Natural killer cell (primary cell): ENCODE data around the gene MGLL. TPM values are rescaled to one million over a fixed set of nuclear protein-coding genes. Genes with fewer than 3 reads are reported as not detected.

Experiments used
- ATAC-seq, 3 donors: fragments of 150-1000 bp in 2 of 3; fragments of 200-7000 bp in 1 of 3; cut with Tn5 transposase; 1 replicate in 1 of 3; 2 replicates in 2 of 3; pipeline ENCODE4 v1.10.0; 2021; ENCODE audit warnings: mild to moderate bottlenecking in 2 of 3, moderate library complexity in 2 of 3
- DNase-seq, 2 donors: peaks; one replicate each; pipeline versions ENCODE4 v3.0.0 to v3.0.0-alpha.2; 2013 to 2021; ENCODE audit warnings: mixed read lengths in 1 of 2
- H3K27ac ChIP-seq: one replicate; pipeline ENCODE4 v1.5.1; 2013; ENCODE audit warnings: mild to moderate bottlenecking, low read length
- H3K27me3 ChIP-seq: one replicate; pipeline ENCODE4 v1.6.1; 2013; ENCODE audit warnings: low read length; ENCODE audit not compliant: control insufficient read depth, insufficient read depth
- H3K36me3 ChIP-seq: one replicate; pipeline ENCODE4 v1.6.1; 2013; ENCODE audit warnings: low read length; ENCODE audit not compliant: control insufficient read depth, insufficient read depth
- H3K4me1 ChIP-seq: one replicate; pipeline ENCODE4 v1.6.1; 2013; ENCODE audit warnings: low read length; ENCODE audit not compliant: control insufficient read depth, insufficient read depth
- H3K4me3 ChIP-seq: one replicate; pipeline ENCODE4 v1.5.1; 2013; ENCODE audit warnings: low read length
- H3K9me3 ChIP-seq: one replicate; pipeline ENCODE4 v1.6.1; 2013; ENCODE audit warnings: low read length; ENCODE audit not compliant: control insufficient read depth, insufficient read depth
- H3K27ac Mint-ChIP-seq, 2 donors: one replicate each; pipeline ENCODE4 v1.8.0; 2022; ENCODE audit warnings: mild to moderate bottlenecking in 2 of 2, mixed read lengths in 2 of 2, moderate library complexity in 1 of 2
- H3K27me3 Mint-ChIP-seq, 2 donors: one replicate each; pipeline ENCODE4 v1.8.0; 2022; ENCODE audit warnings: low read depth in 2 of 2, mixed read lengths in 2 of 2
- H3K36me3 Mint-ChIP-seq: one replicate; pipeline ENCODE4 v1.8.0; 2022; ENCODE audit warnings: mixed read lengths
- H3K4me1 Mint-ChIP-seq, 2 donors: one replicate each; pipeline ENCODE4 v1.8.0; 2022; ENCODE audit warnings: mixed read lengths in 2 of 2
- H3K4me3 Mint-ChIP-seq: one replicate; pipeline ENCODE4 v1.8.0; 2022; ENCODE audit warnings: mild to moderate bottlenecking, moderate library complexity, mixed read lengths
- H3K9me3 Mint-ChIP-seq, 2 donors: one replicate each; pipeline ENCODE4 v1.8.0; 2022; ENCODE audit warnings: mixed read lengths in 2 of 2
- CTCF ChIP-seq: fragments of 200-600 bp; IDR thresholded peaks from one replicate; pipeline ENCODE4 v1.8.0; 2022; ENCODE audit warnings: antibody characterized with exemption
- WGBS: methylation state at CpG from one replicate; pipeline ENCODE4 v1.1.7; 2013; ENCODE audit warnings: missing lambda C conversion rate; ENCODE audit not compliant: insufficient coverage; 5-methylcytosine and 5-hydroxymethylcytosine counted together
- intact Hi-C: fragments of 100-400 bp; cut with micrococcal nuclease; formaldehyde crosslinking; loops from one replicate; pipeline ENCODE4 v1.14.2; 2022
- total RNA-seq, 4 donors: library from RNA; stranded (reverse); fragments of 120-200 nt in 1 of 4; gene quantifications; one replicate each; pipeline versions ENCODE4 v1.2.3 to v1.2.4, GENCODE V29; 2013 to 2022

MGLL gene
- total RNA-seq, 3 donors from 2014 or later (not counting 1 experiment from before 2014, with no cell fraction given): 2.7 to 4.6 (median 3.0) TPM

DNA sequence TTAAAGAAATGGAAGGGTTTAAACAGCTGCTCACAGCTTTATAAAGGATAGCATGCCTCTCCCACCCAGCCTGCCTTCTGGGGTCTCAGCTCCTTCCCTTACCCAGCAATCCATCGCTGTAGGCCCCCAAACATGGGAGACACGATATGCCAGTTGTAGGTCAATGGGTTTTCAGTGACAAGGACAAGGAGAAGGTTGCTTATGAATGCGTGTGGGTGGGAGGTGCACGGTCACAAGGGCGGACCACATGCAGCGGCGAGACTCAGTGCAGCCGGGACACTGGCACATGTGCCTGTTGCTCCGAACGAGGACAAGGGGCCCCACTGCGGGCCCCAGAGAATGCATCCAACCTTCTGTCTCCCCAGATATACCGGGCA, 67.0 kb downstream of the MGLL start:
- Mint-ChIP-seq H3K9me3 (no peaks in the 10 kb centered on the region), H3K27me3 (peaks cover 0 to 3% of the 10 kb centered on the region in 2 donors), H3K4me3 (no peak overlapping the region), H3K27ac (peak overlapping the region in 1 of 2 donors; percentile 35), H3K36me3 (no peaks in the 10 kb centered on the region), H3K4me1 (peaks cover 0 to 11% of the 10 kb centered on the region in 2 donors)
- Histone ChIP-seq H3K4me1 (peaks cover 13% of the 10 kb centered on the region), H3K4me3 (no peak overlapping the region), H3K27ac (peak overlapping the region; percentile 23), H3K36me3 (no peaks in the 10 kb centered on the region), H3K9me3 (no peaks in the 10 kb centered on the region), H3K27me3 (no peaks in the 10 kb centered on the region)
- ATAC-seq: no peak
- intact Hi-C loops: no loop called here
- WGBS: 84% methylated on average over 12 of the region's 12 CpGs
- no peak for TF ChIP-seq CTCF
- DNase-seq: no peak

GRCh38 chr3:127754411-127755304, 67.7 kb downstream of the MGLL start:
- no peak overlapping the region for H3K4me3 Mint-ChIP-seq
- no peaks in the 10 kb centered on the region for H3K36me3 Mint-ChIP-seq
- 52% methylated on average over 34 of the region's 34 CpGs for WGBS
- H3K27me3 Mint-ChIP-seq: peaks cover 0 to 3% of the 10 kb centered on the region in 2 donors
- Histone ChIP-seq H3K9me3 (no peaks in the 10 kb centered on the region), H3K36me3 (no peaks in the 10 kb centered on the region), H3K27me3 (no peaks in the 10 kb centered on the region), H3K4me3 (no peak overlapping the region), H3K27ac (peak overlapping the region; percentile 52), H3K4me1 (peaks cover 17% of the 10 kb centered on the region)
- DNase-seq (peak in 1 of 2 donors; percentile 32), ATAC-seq (peak in 1 of 3 donors; percentile 37)
- H3K4me1 Mint-ChIP-seq: peaks cover 0 to 11% of the 10 kb centered on the region in 2 donors
- H3K27ac Mint-ChIP-seq: peak overlapping the region in 1 of 2 donors; percentile 73
- H3K9me3 Mint-ChIP-seq: no peaks in the 10 kb centered on the region
- intact Hi-C loops: no loop called here
- no peak for TF ChIP-seq CTCF

- no peaks in the 10 kb centered on the region for H3K36me3 ChIP-seq
- peaks cover 0 to 3% of the 10 kb centered on the region in 2 donors for H3K27me3 Mint-ChIP-seq
- intact Hi-C loops: no loop called here
- no peaks in the 10 kb centered on the region for H3K27me3 ChIP-seq
- H3K9me3 Mint-ChIP-seq: no peaks in the 10 kb centered on the region
- no peak overlapping the region for H3K4me3 Mint-ChIP-seq
- H3K9me3 ChIP-seq: no peaks in the 10 kb centered on the region
- H3K4me3 ChIP-seq: no peak overlapping the region
- H3K27ac Mint-ChIP-seq: peak overlapping the region in 1 of 2 donors; percentile 73
- TF ChIP-seq CTCF: no peak
- peaks cover 0 to 11% of the 10 kb centered on the region in 2 donors for H3K4me1 Mint-ChIP-seq
- peaks cover 17% of the 10 kb centered on the region for H3K4me1 ChIP-seq
- H3K27ac ChIP-seq: peak overlapping the region; percentile 52
- no peaks in the 10 kb centered on the region for H3K36me3 Mint-ChIP-seq
- ATAC-seq: peak in 2 of 3 donors; percentile 28 to 36
- WGBS: 63% methylated on average over 8 of the region's 8 CpGs
- no peak for DNase-seq
These were observed 68.4 kb downstream of the MGLL start for GRCh38 chr3:127753898-127754410.
